RPMI7951 (cell line): Measurements from ENCODE around the gene MINDY1. TPM values are rescaled to one million over a fixed set of nuclear protein-coding genes. Genes with fewer than 3 reads are reported as not detected.

Experiments
- DNase-seq: peaks from one replicate; pipeline ENCODE4 v3.0.0-alpha.2; 2012; ENCODE audit warnings: low read depth
- total RNA-seq: library from RNA; depleted of rRNA; stranded (reverse); fragments of >200 nt; shearing (Covaris generic); gene quantifications from 2 replicates; pipeline ENCODE4 v1.2.3, GENCODE V29; 2014; rRNA removed

Gene MINDY1
- total RNA-seq, 1 experiment from 2014 or later: 10.3 TPM

DNA sequence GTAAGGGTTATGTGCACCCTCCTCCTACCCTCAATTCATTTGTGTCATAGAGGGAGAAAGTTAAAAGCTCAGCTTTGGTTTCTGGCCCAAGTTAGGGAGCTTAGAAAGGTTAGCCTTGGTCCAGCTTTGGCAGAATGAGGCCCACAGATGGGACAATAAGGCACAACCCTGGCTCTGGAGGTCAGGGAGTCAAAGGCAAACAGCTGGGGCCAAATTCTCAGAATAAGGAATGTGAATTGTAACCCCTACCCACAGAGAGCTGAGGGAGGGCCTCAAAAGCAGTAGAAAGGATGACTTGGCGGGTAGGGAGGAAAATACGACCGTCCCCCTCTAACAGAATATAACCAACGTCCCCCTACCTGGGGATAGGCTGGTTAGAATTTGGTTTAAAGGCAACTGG is 41.1 kb downstream of the MINDY1 start:
- no peak for DNase-seq

DNA sequence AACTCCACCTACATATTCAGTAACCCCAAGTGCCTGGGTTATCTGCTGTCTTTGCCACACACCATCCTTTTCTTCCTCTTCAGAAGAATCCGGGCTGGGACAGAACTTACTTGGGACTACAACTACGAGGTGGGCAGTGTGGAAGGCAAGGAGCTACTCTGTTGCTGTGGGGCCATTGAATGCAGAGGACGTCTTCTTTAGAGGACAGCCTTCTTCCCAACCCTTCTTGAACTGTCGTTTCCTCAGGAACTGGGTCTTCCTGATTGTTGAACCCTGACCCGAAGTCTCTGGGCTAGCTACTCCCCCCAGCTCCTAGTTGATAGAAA is 42.6 kb downstream of the MINDY1 start:
- no peak for DNase-seq

DNA sequence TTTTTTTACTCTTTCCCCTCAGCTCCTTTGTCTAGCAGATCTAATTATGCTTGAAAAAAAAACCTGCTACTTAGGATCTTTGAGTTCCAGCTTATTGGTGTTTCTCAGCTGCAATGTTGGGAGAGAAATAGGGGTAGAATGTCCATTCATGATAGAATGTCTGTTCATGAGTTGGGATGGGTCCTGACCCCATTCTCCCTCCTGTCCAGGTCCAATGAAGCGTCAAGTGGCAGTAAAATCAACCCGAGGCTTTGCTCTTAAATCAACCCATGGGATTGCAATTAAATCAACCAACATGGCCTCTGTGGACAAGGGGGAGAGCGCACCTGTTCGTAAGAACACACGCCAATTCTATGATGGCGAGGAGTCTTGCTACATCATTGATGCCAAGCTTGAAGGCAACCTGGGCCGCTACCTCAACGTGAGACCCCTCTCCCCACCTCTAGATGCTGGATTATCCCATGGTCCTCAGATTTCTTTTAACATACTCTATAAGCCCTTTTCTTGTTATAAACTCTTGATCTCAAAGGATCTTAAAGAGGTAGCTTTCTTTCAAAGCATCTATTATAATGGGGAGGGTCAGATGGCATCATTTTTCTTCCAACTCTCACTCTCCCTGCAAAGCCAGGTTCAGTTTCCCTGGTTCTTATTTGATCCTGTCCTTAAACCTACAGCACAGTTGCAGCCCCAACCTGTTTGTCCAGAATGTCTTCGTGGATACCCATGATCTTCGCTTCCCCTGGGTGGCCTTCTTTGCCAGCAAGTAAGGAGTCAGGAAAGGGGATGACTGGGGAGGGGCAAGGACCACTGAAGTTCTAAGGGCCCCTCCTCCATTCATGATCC is 43.2 kb downstream of the MINDY1 start:
- DNase-seq: no peak

DNA sequence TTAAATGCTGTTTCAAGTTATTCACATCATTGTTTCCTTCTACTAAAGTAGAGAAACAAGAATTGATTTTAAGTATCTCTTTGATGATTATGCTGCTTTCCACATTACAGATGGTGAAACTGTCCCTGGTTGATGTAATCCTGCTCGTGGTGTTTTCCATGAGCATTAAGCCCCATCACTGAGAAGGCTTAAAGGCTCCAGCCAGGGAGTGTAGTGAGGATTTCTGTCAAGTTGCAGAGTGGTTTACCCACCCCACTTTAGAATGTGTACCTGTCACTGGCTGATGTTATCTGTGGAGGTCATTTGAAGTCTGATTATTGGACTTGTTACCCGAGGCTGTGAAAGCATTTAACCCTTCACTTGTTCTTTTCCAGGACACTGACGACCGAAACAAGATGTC is 44.9 kb downstream of the MINDY1 start:
- no peak for DNase-seq

DNA sequence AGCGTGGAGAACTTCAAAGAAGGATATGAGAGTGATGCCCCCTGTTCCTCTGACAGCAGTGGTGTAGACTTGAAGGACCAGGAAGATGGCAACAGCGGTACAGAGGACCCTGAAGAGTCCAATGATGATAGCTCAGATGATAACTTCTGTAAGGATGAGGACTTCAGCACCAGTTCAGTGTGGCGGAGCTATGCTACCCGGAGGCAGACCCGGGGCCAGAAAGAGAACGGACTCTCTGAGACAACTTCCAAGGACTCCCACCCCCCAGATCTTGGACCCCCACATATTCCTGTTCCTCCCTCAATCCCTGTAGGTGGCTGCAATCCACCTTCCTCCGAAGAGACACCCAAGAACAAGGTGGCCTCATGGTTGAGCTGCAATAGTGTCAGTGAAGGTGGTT is 46.1 kb downstream of the MINDY1 start:
- no peak for DNase-seq

DNA sequence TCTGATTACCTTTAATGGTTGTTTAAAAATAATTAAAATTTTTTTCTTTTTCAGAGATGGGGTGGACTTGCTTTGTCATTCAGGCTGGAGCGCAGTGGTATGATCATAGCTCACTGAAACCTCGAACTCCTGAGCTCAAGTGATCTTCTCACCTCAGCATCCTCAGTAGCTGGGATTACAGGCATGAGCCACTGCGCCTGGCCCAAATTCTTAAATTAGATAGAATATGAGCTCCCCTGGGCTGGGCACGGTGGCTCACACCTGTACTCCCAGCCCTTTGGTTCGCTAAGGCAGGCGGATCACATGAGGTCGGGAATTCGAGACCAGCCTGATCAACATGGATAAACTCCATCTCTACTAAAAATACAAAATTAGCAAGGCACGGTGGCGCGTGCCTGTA is 49.0 kb downstream of the MINDY1 start:
- DNase-seq: no peak

DNA sequence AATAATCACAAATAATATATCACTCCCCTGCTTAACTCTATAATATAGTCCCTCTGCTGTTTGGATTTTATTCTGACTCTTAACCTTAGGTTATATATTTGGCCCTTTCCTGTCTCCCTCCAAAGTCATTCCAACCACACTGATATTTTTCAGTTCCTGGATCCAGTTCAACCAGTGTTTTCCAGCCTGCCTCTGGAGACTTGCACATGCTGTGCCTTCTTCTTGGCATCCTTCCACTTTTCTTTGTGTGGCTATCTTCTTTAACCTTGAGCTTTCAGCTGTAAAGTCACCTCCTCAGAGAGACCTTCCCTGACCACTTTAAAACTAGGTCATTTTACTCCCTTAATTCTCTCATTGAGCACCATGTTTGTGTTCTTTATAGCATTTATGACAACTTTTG is 51.4 kb downstream of the MINDY1 start:
- DNase-seq: no peak

DNA sequence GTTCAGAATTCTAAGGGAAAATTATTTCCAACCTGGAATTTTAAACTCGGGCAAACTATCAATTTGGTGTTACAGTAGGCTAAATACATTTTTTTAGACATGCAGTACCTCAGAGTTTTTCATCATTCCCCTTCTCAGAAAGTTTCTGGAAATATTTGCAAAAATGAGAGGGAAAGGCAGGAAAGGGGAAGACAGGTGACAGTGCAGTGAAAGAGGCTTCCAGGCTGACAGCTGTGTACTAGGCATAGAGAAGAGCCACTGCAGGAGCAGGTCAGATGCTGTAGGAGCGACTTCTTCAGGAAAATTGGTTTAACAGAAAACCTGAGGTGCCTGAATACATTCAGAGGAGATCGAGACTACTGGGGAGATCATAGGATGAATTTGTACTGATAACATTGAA is 52.0 kb downstream of the MINDY1 start:
- no peak for DNase-seq

Other genes with a start within 250 kb of the MINDY1 start
- gene CTSS, start 241.1 kb downstream of the MINDY1 start, total RNA-seq: 39.2 and 40.1 TPM in 2 replicates
- gene CTSK, start 198.6 kb downstream of the MINDY1 start, total RNA-seq: 70.5 and 75.1 TPM in 2 replicates
- gene ARNT, start 130.3 kb downstream of the MINDY1 start, total RNA-seq: 12.8 and 16.8 TPM in 2 replicates
- not detected in 2 replicates for gene CTXND2, start 119.8 kb downstream of the MINDY1 start, total RNA-seq
- 21.0 and 26.9 TPM in 2 replicates for gene SETDB1, start 80.5 kb downstream of the MINDY1 start, total RNA-seq
- gene CERS2, start 32.1 kb downstream of the MINDY1 start, total RNA-seq: 91.0 and 122 TPM in 2 replicates
- gene ANXA9, start 24.6 kb downstream of the MINDY1 start, total RNA-seq: 0.20 TPM in 1 of 2 replicates, not detected in the other
- gene PRUNE1, start 1.5 kb upstream of the MINDY1 start, total RNA-seq: 10.5 and 10.8 TPM in 2 replicates
- 0.48 TPM in 1 of 2 replicates, not detected in the other for gene BNIPL, start 29.7 kb upstream of the MINDY1 start, total RNA-seq
- 3.0 and 3.2 TPM in 2 replicates for gene C1orf56, start 40.8 kb upstream of the MINDY1 start, total RNA-seq
- 54.9 and 60.2 TPM in 2 replicates for gene CDC42SE1, start 52.7 kb upstream of the MINDY1 start, total RNA-seq
- 16.8 and 20.5 TPM in 2 replicates for gene MLLT11, start 53.5 kb upstream of the MINDY1 start, total RNA-seq
- 6.3 and 6.7 TPM in 2 replicates for gene GABPB2, start 63.9 kb upstream of the MINDY1 start, total RNA-seq
- gene SEMA6C, start 139.7 kb upstream of the MINDY1 start, total RNA-seq: 0.48 and 0.78 TPM in 2 replicates
- not detected in 2 replicates for gene TNFAIP8L2, start 149.7 kb upstream of the MINDY1 start, total RNA-seq
- gene LYSMD1, start 159.0 kb upstream of the MINDY1 start, total RNA-seq: 7.4 and 8.2 TPM in 2 replicates
- 47.4 and 58.5 TPM in 2 replicates for gene SCNM1, start 159.2 kb upstream of the MINDY1 start, total RNA-seq
- gene TMOD4, start 169.1 kb upstream of the MINDY1 start, total RNA-seq: 0.36 TPM in 1 of 2 replicates, not detected in the other
- 54.0 and 63.8 TPM in 2 replicates for gene VPS72, start 183.3 kb upstream of the MINDY1 start, total RNA-seq
- gene PIP5K1A, start 191.7 kb upstream of the MINDY1 start, total RNA-seq: 27.4 and 39.5 TPM in 2 replicates
- 186 and 201 TPM in 2 replicates for gene PSMD4, start 247.8 kb upstream of the MINDY1 start, total RNA-seq